ENCODE data around the gene TEDC2. TPM values are rescaled to one million over a fixed set of nuclear protein-coding genes. Genes with fewer than 3 reads are reported as not detected.

Gene TEDC2
- total RNA-seq, 1 donor from 2014 or later, result 0.68 TPM

- Histone ChIP-seq H3K27me3 (ENCODE audit: low read depth) (no peaks in the 10 kb centered on the region), H3K9me3 (no peaks in the 10 kb centered on the region), H3K4me3 (no peak overlapping the region), H3K27ac (peak overlapping the region; percentile 24), H3K36me3 (peaks cover 28% of the 10 kb centered on the region), H3K4me1 (peaks cover 42% of the 10 kb centered on the region)
- TF ChIP-seq CTCF (IDR thresholded peaks at IDR 0.05), result no peak
- no peak for ATAC-seq
- DNase-seq, result no peak
- intact Hi-C loops (cut with DNase I), result no loop called here
Measured at GRCh38 chr16:2495041-2495440, 35.1 kb downstream of the TEDC2 start.

GRCh38 chr16:2496223-2497115, 36.6 kb downstream of the TEDC2 start:
- H3K27me3 ChIP-seq (ENCODE audit: low read depth), result no peaks in the 10 kb centered on the region
- H3K4me3 ChIP-seq, result no peak overlapping the region
- ATAC-seq, result no peak
- H3K36me3 ChIP-seq, result peaks cover 34% of the 10 kb centered on the region
- H3K4me1 ChIP-seq, result peaks cover 49% of the 10 kb centered on the region
- intact Hi-C loops (cut with DNase I), result no loop called here
- H3K27ac ChIP-seq, result no peak overlapping the region
- DNase-seq, result no peak
- no peaks in the 10 kb centered on the region for H3K9me3 ChIP-seq
- TF ChIP-seq CTCF (IDR thresholded peaks at IDR 0.05), result no peak

- Histone ChIP-seq H3K4me1 (peaks cover 56% of the 10 kb centered on the region), H3K27ac (peak overlapping the region; percentile 32), H3K4me3 (no peak overlapping the region), H3K9me3 (no peaks in the 10 kb centered on the region), H3K27me3 (ENCODE audit: low read depth) (no peaks in the 10 kb centered on the region), H3K36me3 (peaks cover 34% of the 10 kb centered on the region)
- intact Hi-C loops (cut with DNase I), result no loop called here
- TF ChIP-seq CTCF (IDR thresholded peaks at IDR 0.05), result no peak
- ATAC-seq, result peak in 1 of 2 donors; percentile 19
- peak; percentile 70 for DNase-seq
Measured at GRCh38 chr16:2497116-2497630, 37.3 kb downstream of the TEDC2 start.

- Histone ChIP-seq H3K4me1 (peaks cover 64% of the 10 kb centered on the region), H3K27me3 (ENCODE audit: low read depth) (no peaks in the 10 kb centered on the region), H3K4me3 (no peak overlapping the region), H3K36me3 (peaks cover 34% of the 10 kb centered on the region), H3K9me3 (no peaks in the 10 kb centered on the region), H3K27ac (peak overlapping the region; percentile 32)
- ATAC-seq (no peak), DNase-seq (no peak)
- intact Hi-C loops (cut with DNase I), result no loop called here
- TF ChIP-seq CTCF (IDR thresholded peaks at IDR 0.05), result no peak
Measured at GRCh38 chr16:2497695-2498484, 38.0 kb downstream of the TEDC2 start.

- H3K4me3 ChIP-seq, result no peak overlapping the region
- ATAC-seq, result peak; percentile 40 to 50
- H3K4me1 ChIP-seq, result peaks cover 70% of the 10 kb centered on the region
- intact Hi-C loops (cut with DNase I), result no loop called here
- no peaks in the 10 kb centered on the region for H3K9me3 ChIP-seq
- peak; percentile 85 for DNase-seq
- no peak for TF ChIP-seq CTCF (IDR thresholded peaks at IDR 0.05)
- no peaks in the 10 kb centered on the region for H3K27me3 ChIP-seq (ENCODE audit: low read depth)
- H3K36me3 ChIP-seq, result peaks cover 34% of the 10 kb centered on the region
- peak overlapping the region; percentile 32 for H3K27ac ChIP-seq
Measured at GRCh38 chr16:2498531-2499253, 38.8 kb downstream of the TEDC2 start.

Data from lower lobe of right lung (tissue), 2 donors.